Endothelial cell of umbilical vein (primary cell): ENCODE measurements around the gene SLC22A23. TPM values are rescaled to one million over a fixed set of nuclear protein-coding genes. Genes with fewer than 3 reads are reported as not detected.

ENCODE experiments used
- BruUV-seq: library from RNA; stranded (reverse); fragments of 400-500 nt; replicated peaks from 2 replicates; lab custom pipeline; 2021; lab: Mats Ljungman, UMichigan
- CTCF ChIA-PET: fragments of 300-600, 350-600 bp; sonication (Branson Sonifier 250); formaldehyde crosslinking; loops from one replicate; lab custom pipeline; 2021; ENCODE audit warnings: antibody characterized with exemption, inconsistent platforms; lab: Charles Lee
- POLR2A ChIA-PET: fragments of 300-600, 350-600 bp; sonication (Branson Sonifier 250); formaldehyde crosslinking; loops from one replicate; lab custom pipeline; 2021; ENCODE audit warnings: antibody characterized with exemption, inconsistent platforms; lab: Charles Lee
- DNase-seq: peaks from one replicate; pipeline ENCODE4 v3.0.0-alpha.2; 2011; ENCODE audit warnings: low read depth, low spot score
- FAIRE-seq: peaks from 2 replicates; lab custom pipeline; 2011; peaks lifted over from hg19 to GRCh38; lab: Jason Lieb, UNC
- H2AFZ ChIP-seq: 2 replicates; pipeline ENCODE4 v1.6.0; 2012; ENCODE audit warnings: low read depth, low read length, control low read depth, inconsistent platforms
- H3K27ac ChIP-seq: 2 replicates; pipeline ENCODE4 v1.5.1; 2011; ENCODE audit warnings: low read depth, mild to moderate bottlenecking, control low read depth, low read length, moderate library complexity; ENCODE audit not compliant: insufficient read depth
- H3K27me3 ChIP-seq, 2 experiments: 2 replicates each; pipeline versions ENCODE4 v1.6.0 to v1.6.1; 2011; ENCODE audit warnings: low read length in 2 of 2, mixed read lengths in 1 of 2; ENCODE audit not compliant: control insufficient read depth in 2 of 2, insufficient read depth in 2 of 2
- H3K36me3 ChIP-seq, 2 experiments: 2 replicates in 1 of 2; 3 replicates in 1 of 2; pipeline ENCODE4 v1.5.1; 2011; ENCODE audit warnings: low read length in 2 of 2, mild to moderate bottlenecking in 1 of 2, moderate library complexity in 1 of 2; ENCODE audit not compliant: control insufficient read depth in 2 of 2, insufficient read depth in 2 of 2; ENCODE audit errors: extremely low read depth in 1 of 2
- H3K4me1 ChIP-seq: 3 replicates; pipeline ENCODE4 v1.5.1; 2011; ENCODE audit warnings: mild to moderate bottlenecking, low read length; ENCODE audit not compliant: control insufficient read depth, insufficient read depth; ENCODE audit errors: extremely low read depth
- H3K4me2 ChIP-seq: 2 replicates; pipeline ENCODE4 v1.6.1; 2011; ENCODE audit warnings: low read length, control low read depth, mixed read lengths; ENCODE audit not compliant: insufficient read depth
- H3K4me3 ChIP-seq, 3 experiments: fragments of 200-600 bp in 1 of 3; sonication (generic), shearing (Covaris generic) in 1 of 3; replicated peaks in 1 of 3; 2 replicates each; pipeline ENCODE4 v1.5.1; 2011 to 2016; ENCODE audit warnings: control low read depth in 3 of 3, low read length in 3 of 3, mild to moderate bottlenecking in 2 of 3, inconsistent platforms in 1 of 3, low read depth in 1 of 3, moderate library complexity in 1 of 3; ENCODE audit not compliant: insufficient read depth in 1 of 3
- H3K79me2 ChIP-seq: 2 replicates; pipeline ENCODE4 v1.6.0; 2012; ENCODE audit warnings: low read length, inconsistent platforms; ENCODE audit not compliant: control insufficient read depth, insufficient read depth
- H3K9ac ChIP-seq: replicated peaks from 2 replicates; pipeline ENCODE3; 2011; ENCODE audit warnings: low read length, control low read depth; ENCODE audit not compliant: insufficient read depth; ENCODE audit errors: extremely low read depth
- H3K9me1 ChIP-seq: replicated peaks from 3 replicates; pipeline ENCODE4 v1.6.0; 2011; ENCODE audit warnings: mild to moderate bottlenecking, low read length; ENCODE audit not compliant: control insufficient read depth, insufficient read depth; ENCODE audit errors: extremely low read depth
- H3K9me3 ChIP-seq: replicated peaks from 2 replicates; pipeline ENCODE4 v1.5.1; 2012; ENCODE audit warnings: low read length, inconsistent platforms; ENCODE audit not compliant: control insufficient read depth, insufficient read depth
- H4K20me1 ChIP-seq: replicated peaks from 2 replicates; pipeline ENCODE3; 2011; ENCODE audit warnings: mild to moderate bottlenecking, low read length; ENCODE audit not compliant: control insufficient read depth, insufficient read depth; ENCODE audit errors: extremely low read depth
- EZH2 ChIP-seq: IDR thresholded peaks from 2 replicates; pipeline ENCODE4 v1.6.1; 2012; ENCODE audit warnings: borderline replicate concordance, low read depth, mild to moderate bottlenecking, moderate library complexity, low read length, inconsistent platforms; ENCODE audit not compliant: severe bottlenecking
- FOS ChIP-seq: IDR thresholded peaks from 2 replicates; pipeline ENCODE4 v1.6.1; 2011; ENCODE audit warnings: mild to moderate bottlenecking, low read length, moderate library complexity, borderline replicate concordance; ENCODE audit not compliant: insufficient read depth
- GATA2 ChIP-seq: IDR thresholded peaks from 2 replicates; pipeline ENCODE4 v1.7.0; 2011; ENCODE audit warnings: low read depth, mild to moderate bottlenecking, moderate library complexity, mixed read lengths, low read length; ENCODE audit not compliant: insufficient read length, insufficient read depth
- JUN ChIP-seq: IDR thresholded peaks from 2 replicates; pipeline ENCODE4 v1.6.1; 2011; ENCODE audit warnings: borderline replicate concordance, low read depth; ENCODE audit not compliant: insufficient read length, insufficient read depth
- MYC ChIP-seq: IDR thresholded peaks from one replicate; pipeline ENCODE4 v1.6.1; 2011; ENCODE audit warnings: mild to moderate bottlenecking, low read depth, low read length
- POLR2A ChIP-seq: IDR thresholded peaks from 2 replicates; pipeline ENCODE4 v1.6.1; 2012; ENCODE audit warnings: low read depth, mild to moderate bottlenecking, control low read depth, low read length
- POLR2AphosphoS5 ChIP-seq: IDR thresholded peaks from 2 replicates; pipeline ENCODE4 v1.6.1; 2012; ENCODE audit warnings: low read depth, mild to moderate bottlenecking, control low read depth, low read length, moderate library complexity; ENCODE audit not compliant: insufficient read depth
- dilution Hi-C: fragments of 300-500 bp; cut with MboI; formaldehyde crosslinking; loops from one replicate; pipeline ENCODE4 v1.15.0; 2019; ENCODE audit warnings: low sequenced_read_pairs; ENCODE audit not compliant: extremely low pct_ligation_motif_present
- intact Hi-C: fragments of 100-400 bp; cut with micrococcal nuclease; formaldehyde crosslinking; loops from one replicate; pipeline ENCODE4 v1.10.0; 2022
- polyA plus RNA-seq, 4 experiments: library from polyadenylated mRNA; depleted of rRNA in 3 of 4; stranded (reverse) in 3 of 4; unstranded in 1 of 4; fragments of >200 nt; gene quantifications; 2 replicates each; pipeline versions ENCODE4 v1.2.1 to v1.2.3, GENCODE V29; 2011 to 2012; ENCODE audit warnings: missing spikeins in 1 of 4
- total RNA-seq: library from RNA; stranded (reverse); gene quantifications from 2 replicates; pipeline ENCODE4 v1.2.3, GENCODE V29; 2021
- TF ChIP-seq, protein P1 (sequence below): IDR thresholded peaks from 2 replicates; pipeline ENCODE4 v1.6.1; 2011; ENCODE audit not compliant: insufficient read depth, insufficient read length
- TF ChIP-seq, protein P2 (sequence below), 2 donors: IDR thresholded peaks; 1 replicate in 1 of 2; 2 replicates in 1 of 2; pipeline ENCODE4 v1.5.1; 2011; ENCODE audit warnings: low read length in 2 of 2, mild to moderate bottlenecking in 2 of 2, moderate library complexity in 2 of 2, control low read depth in 1 of 2, inconsistent platforms in 1 of 2, low read depth in 1 of 2; ENCODE audit not compliant: insufficient read depth in 1 of 2; ENCODE audit errors: extremely low read depth in 1 of 2

SLC22A23 gene
- total and polyA plus RNA-seq, 2 donors (not counting 3 experiments of a cell fraction or from before 2014, with no cell fraction given), result 4.2 to 14.3 TPM

DNA sequence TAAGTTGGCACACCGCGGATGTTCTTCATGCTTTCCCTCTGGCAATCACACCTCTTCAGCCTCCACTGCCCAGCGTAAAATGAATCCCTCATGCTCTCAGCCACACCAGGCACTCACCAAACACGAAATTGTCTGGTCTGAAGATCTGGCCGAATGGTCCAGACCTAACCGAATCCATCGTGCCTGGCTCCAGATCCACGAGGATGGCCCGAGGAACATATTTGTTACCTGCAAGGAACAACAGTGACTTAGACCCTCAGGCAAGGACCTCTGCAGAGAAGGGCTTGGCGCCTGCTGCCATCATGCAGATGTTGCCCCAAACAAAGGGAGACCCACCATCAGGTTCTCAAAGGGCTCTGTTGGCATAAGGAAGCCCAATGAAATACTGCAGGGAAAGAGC, 230.8 kb downstream of the SLC22A23 start:
- Histone ChIP-seq H3K4me3 (no peak overlapping the region), H3K79me2 (no peaks in the 10 kb centered on the region), H3K4me1 (peaks cover 13% of the 10 kb centered on the region), H3K4me2 (no peak overlapping the region), H4K20me1 (no peaks in the 10 kb centered on the region), H3K9ac (no peak overlapping the region), H3K36me3 (no peaks in the 10 kb centered on the region), H2AFZ (no peak overlapping the region), H3K9me1 (no peaks in the 10 kb centered on the region), H3K27me3 (peaks cover 51 to 71% of the 10 kb centered on the region in 2 experiments), H3K27ac (no peak overlapping the region), H3K9me3 (no peaks in the 10 kb centered on the region)
- dilution Hi-C loops, result no loop called here
- intact Hi-C loops, result loop anchor here (5.0 kb wide), 1 partner anchor 439 kb away; no protein-coding TSS in a partner anchor
- FAIRE-seq (no peak), DNase-seq (no peak)
- ChIA-PET POLR2A (no interaction called here), CTCF (interaction anchor here (1.3 kb wide), 1 partner anchor 25 kb away, joined by 7 read pairs; no protein-coding TSS in a partner anchor)
- no TSS peak for BruUV-seq
- TF ChIP-seq EZH2, result no peak
- no peak for TF ChIP-seq JUN
- TF ChIP-seq, protein P1, sequence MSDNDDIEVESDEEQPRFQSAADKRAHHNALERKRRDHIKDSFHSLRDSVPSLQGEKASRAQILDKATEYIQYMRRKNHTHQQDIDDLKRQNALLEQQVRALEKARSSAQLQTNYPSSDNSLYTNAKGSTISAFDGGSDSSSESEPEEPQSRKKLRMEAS, result no peak
- no peak for TF ChIP-seq FOS
- TF ChIP-seq POLR2A, result no peak
- no peak for TF ChIP-seq POLR2AphosphoS5
- no peak for TF ChIP-seq MYC
- no peak for TF ChIP-seq GATA2
- TF ChIP-seq, protein P2, sequence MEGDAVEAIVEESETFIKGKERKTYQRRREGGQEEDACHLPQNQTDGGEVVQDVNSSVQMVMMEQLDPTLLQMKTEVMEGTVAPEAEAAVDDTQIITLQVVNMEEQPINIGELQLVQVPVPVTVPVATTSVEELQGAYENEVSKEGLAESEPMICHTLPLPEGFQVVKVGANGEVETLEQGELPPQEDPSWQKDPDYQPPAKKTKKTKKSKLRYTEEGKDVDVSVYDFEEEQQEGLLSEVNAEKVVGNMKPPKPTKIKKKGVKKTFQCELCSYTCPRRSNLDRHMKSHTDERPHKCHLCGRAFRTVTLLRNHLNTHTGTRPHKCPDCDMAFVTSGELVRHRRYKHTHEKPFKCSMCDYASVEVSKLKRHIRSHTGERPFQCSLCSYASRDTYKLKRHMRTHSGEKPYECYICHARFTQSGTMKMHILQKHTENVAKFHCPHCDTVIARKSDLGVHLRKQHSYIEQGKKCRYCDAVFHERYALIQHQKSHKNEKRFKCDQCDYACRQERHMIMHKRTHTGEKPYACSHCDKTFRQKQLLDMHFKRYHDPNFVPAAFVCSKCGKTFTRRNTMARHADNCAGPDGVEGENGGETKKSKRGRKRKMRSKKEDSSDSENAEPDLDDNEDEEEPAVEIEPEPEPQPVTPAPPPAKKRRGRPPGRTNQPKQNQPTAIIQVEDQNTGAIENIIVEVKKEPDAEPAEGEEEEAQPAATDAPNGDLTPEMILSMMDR (IDR thresholded peaks at IDR 0.05; ENCODE audit: extremely low read depth in 1 of 2, insufficient read depth in 1 of 2, low read depth in 1 of 2, low read length in 2 of 2), result no peak
